Spleen (tissue), 11 donors: ENCODE results near the gene SLC2A9. TPM values are rescaled to one million over a fixed set of nuclear protein-coding genes. Genes with fewer than 3 reads are reported as not detected.

ENCODE experiments used
- DNase-seq: peaks from one replicate; pipeline ENCODE4 v3.0.0-alpha.2; 2020
- H3K27ac ChIP-seq, 8 donors: fragments of 200-600 bp; sonication (generic) in 7 of 8; 1 replicate in 4 of 8; 2 replicates in 4 of 8; pipeline versions ENCODE4 v1.5.0 to v1.8.0; 2016 to 2021; ENCODE audit warnings: inconsistent platforms in 4 of 8, mild to moderate bottlenecking in 4 of 8, moderate library complexity in 1 of 8
- H3K27me3 ChIP-seq, 7 donors: fragments of 200-600 bp; sonication (generic) in 6 of 7; replicated peaks in 1 of 7; 1 replicate in 4 of 7; 2 replicates in 3 of 7; pipeline versions ENCODE4 v1.5.0 to v1.8.0; 2016 to 2021; ENCODE audit warnings: inconsistent platforms in 3 of 7, mild to moderate bottlenecking in 1 of 7
- H3K36me3 ChIP-seq, 6 donors: fragments of 200-600 bp; sonication (generic) in 5 of 6; 1 replicate in 4 of 6; 2 replicates in 2 of 6; pipeline versions ENCODE4 v1.5.0 to v1.8.0; 2016 to 2021; ENCODE audit warnings: inconsistent platforms in 2 of 6
- H3K4me1 ChIP-seq, 6 donors: fragments of 200-600 bp; sonication (generic) in 5 of 6; 1 replicate in 3 of 6; 2 replicates in 3 of 6; pipeline versions ENCODE4 v1.5.0 to v1.8.0; 2016 to 2021; ENCODE audit warnings: inconsistent platforms in 3 of 6
- H3K4me3 ChIP-seq, 8 donors: fragments of 200-600 bp; sonication (generic) in 7 of 8; 1 replicate in 4 of 8; 2 replicates in 4 of 8; pipeline versions ENCODE4 v1.5.0 to v1.8.0; 2016 to 2021; ENCODE audit warnings: inconsistent platforms in 4 of 8, mild to moderate bottlenecking in 4 of 8, moderate library complexity in 2 of 8
- H3K9me3 ChIP-seq, 8 donors: fragments of 200-600 bp; sonication (generic) in 7 of 8; 1 replicate in 4 of 8; 2 replicates in 4 of 8; pipeline versions ENCODE4 v1.5.0 to v1.8.0; 2016 to 2021; ENCODE audit warnings: inconsistent platforms in 4 of 8
- CTCF ChIP-seq, 11 experiments: fragments of 200-600 bp in 7 of 11; fragments of 450-650 bp in 4 of 11; sonication (generic) in 4 of 11; IDR thresholded peaks in 8 of 11; conservative IDR thresholded peaks in 3 of 11; 1 replicate in 7 of 11; 2 replicates in 4 of 11; pipeline versions ENCODE4 v1.4.0 to v1.8.0; 2016 to 2021; ENCODE audit warnings: antibody characterized with exemption in 11 of 11, inconsistent platforms in 4 of 11, mild to moderate bottlenecking in 1 of 11
- POLR2A ChIP-seq, 3 donors: fragments of 450-650 bp; IDR thresholded peaks; one replicate each; pipeline ENCODE4 v1.5.1; 2017; ENCODE audit warnings: antibody characterized with exemption in 3 of 3, mild to moderate bottlenecking in 1 of 3
- POLR2AphosphoS5 ChIP-seq, 3 donors: sonication (generic); formaldehyde crosslinking; IDR thresholded peaks; one replicate each; pipeline ENCODE4 v1.5.1; 2017; ENCODE audit warnings: antibody characterized with exemption in 3 of 3
- WGBS, 5 donors: extraction: QIAGEN DNeasy Blood & Tissue Kit in 3 of 5; methylation state at CpG; one replicate each; pipeline versions ENCODE4 v1.1.5 to v1.1.7; 2013 to 2018; 5-methylcytosine and 5-hydroxymethylcytosine counted together
- intact Hi-C: fragments of 100-400 bp; cut with DNase I; formaldehyde crosslinking; loops from one replicate; pipeline ENCODE4 v1.15.0; 2023; ENCODE audit warnings: low total_unique reads
- polyA plus RNA-seq, 3 donors: library from polyadenylated mRNA; stranded (reverse); fragments of 200-250 nt; gene quantifications; one replicate each; pipeline ENCODE4 v1.2.1, GENCODE V29; 2013
- total RNA-seq, 7 donors: library from RNA; depleted of rRNA in 3 of 7; stranded (reverse); fragments of >200 nt in 3 of 7; fragmentation: NEBNext Ultra II Directional in 4 of 7; extraction: Animal tissue kit (Norgen Biotek cat#: 25700) in 4 of 7; gene quantifications; one replicate each; pipeline versions ENCODE4 v1.1.0 to v1.2.1, GENCODE V29; 2016 to 2021
- donor health status: healthy with polysubstance abuse.
- donor health status: DM: no; HTN: no; CAD: no; lungs with moderate emphysema.
- donor health status: DM: no; HTN: no; CAD: no.
- donor health status: Bipolar disorder and iron deficiency.
- donor health status: healthy.
- donor health status: DM: no; HTN: no; CAD: no.
- donor health status: DM: yes; HTN: yes; CAD: no.

SLC2A9 gene
- total and polyA plus RNA-seq, 10 donors = 1.2 to 8.8 (median 5.3) TPM

- no peaks in the 10 kb centered on the region for H3K4me1 ChIP-seq
- H3K9me3 ChIP-seq = no peaks in the 10 kb centered on the region
- no peaks in the 10 kb centered on the region for H3K27me3 ChIP-seq
- H3K4me3 ChIP-seq = no peak overlapping the region
- DNase-seq = no peak
- H3K36me3 ChIP-seq = no peaks in the 10 kb centered on the region
- 67 to 75% (median 72%) methylated on average over 5 of the region's 5 CpGs for WGBS, 5 donors
- TF ChIP-seq CTCF (IDR thresholded peaks at IDR 0.05 in 8 of 11, conservative IDR thresholded peaks at IDR 0.05 in 3 of 11) (no peak), POLR2AphosphoS5 (IDR thresholded peaks at IDR 0.05) (no peak), POLR2A (IDR thresholded peaks at IDR 0.05) (no peak)
- no peak overlapping the region for H3K27ac ChIP-seq
- intact Hi-C loops = no loop called here
Measured at GRCh38 chr4:9820343-9820742, 201.0 kb downstream of the SLC2A9 start.

GRCh38 chr4:9816285-9816684, 205.0 kb downstream of the SLC2A9 start:
- WGBS, 5 donors = 67 to 92% (median 85%) methylated on average over 3 of the region's 3 CpGs
- Histone ChIP-seq H3K4me1 (no peaks in the 10 kb centered on the region), H3K36me3 (no peaks in the 10 kb centered on the region), H3K4me3 (no peak overlapping the region), H3K9me3 (no peaks in the 10 kb centered on the region), H3K27ac (no peak overlapping the region), H3K27me3 (no peaks in the 10 kb centered on the region)
- intact Hi-C loops = no loop called here
- TF ChIP-seq CTCF (IDR thresholded peaks at IDR 0.05 in 8 of 11, conservative IDR thresholded peaks at IDR 0.05 in 3 of 11) (no peak), POLR2A (IDR thresholded peaks at IDR 0.05) (no peak), POLR2AphosphoS5 (IDR thresholded peaks at IDR 0.05) (no peak)
- no peak for DNase-seq

GRCh38 chr4:9812501-9813340, 208.6 kb downstream of the SLC2A9 start:
- 43 to 62% (median 46%) methylated on average over 4 of the region's 4 CpGs for WGBS, 5 donors
- no peaks in the 10 kb centered on the region for H3K36me3 ChIP-seq
- no peaks in the 10 kb centered on the region for H3K9me3 ChIP-seq
- H3K27me3 ChIP-seq = no peaks in the 10 kb centered on the region
- H3K27ac ChIP-seq = no peak overlapping the region
- DNase-seq = no peak
- no peak for TF ChIP-seq CTCF (IDR thresholded peaks at IDR 0.05 in 8 of 11, conservative IDR thresholded peaks at IDR 0.05 in 3 of 11)
- TF ChIP-seq POLR2AphosphoS5 (IDR thresholded peaks at IDR 0.05) = no peak
- no peak for TF ChIP-seq POLR2A (IDR thresholded peaks at IDR 0.05)
- no peak overlapping the region for H3K4me3 ChIP-seq
- no peaks in the 10 kb centered on the region for H3K4me1 ChIP-seq
- intact Hi-C loops = no loop called here

GRCh38 chr4:9811806-9812205, 209.5 kb downstream of the SLC2A9 start:
- WGBS, 5 donors = 47 to 70% (median 63%) methylated on average over 3 of the region's 3 CpGs
- TF ChIP-seq POLR2AphosphoS5 (IDR thresholded peaks at IDR 0.05) (no peak), CTCF (IDR thresholded peaks at IDR 0.05 in 8 of 11, conservative IDR thresholded peaks at IDR 0.05 in 3 of 11) (no peak), POLR2A (IDR thresholded peaks at IDR 0.05) (no peak)
- Histone ChIP-seq H3K27ac (no peak overlapping the region), H3K36me3 (no peaks in the 10 kb centered on the region), H3K4me1 (no peaks in the 10 kb centered on the region), H3K27me3 (no peaks in the 10 kb centered on the region), H3K9me3 (no peaks in the 10 kb centered on the region), H3K4me3 (no peak overlapping the region)
- DNase-seq = no peak
- intact Hi-C loops = no loop called here
